Loucy (cell line): Measurements from ENCODE around the gene USP21.

Source experiments
- H2AFZ ChIP-seq: fragments of 200-600 bp; sonication (generic); 2 replicates; pipeline ENCODE4 v1.6.0; 2016; ENCODE audit warnings: antibody characterized with exemption, mild to moderate bottlenecking, low read length, moderate library complexity
- H3F3A ChIP-seq: fragments of 200-600 bp; 2 replicates; pipeline ENCODE4 v1.6.0; 2016; ENCODE audit warnings: antibody characterized with exemption, low read depth, mild to moderate bottlenecking
- H3K27me3 ChIP-seq: fragments of 200-600 bp; sonication (generic); 2 replicates; pipeline ENCODE4 v1.6.1; 2014; ENCODE audit warnings: low read length, mild to moderate bottlenecking; ENCODE audit not compliant: insufficient read depth, poor library complexity, severe bottlenecking
- H3K36me3 ChIP-seq: fragments of 200-600 bp; sonication (generic); 2 replicates; pipeline ENCODE4 v1.6.1; 2016; ENCODE audit warnings: low read length; ENCODE audit not compliant: insufficient read depth
- H3K4me1 ChIP-seq: fragments of 200-600 bp; sonication (generic); 2 replicates; pipeline ENCODE4 v1.5.1; 2014; ENCODE audit warnings: low read length, mild to moderate bottlenecking; ENCODE audit not compliant: insufficient read depth, poor library complexity, severe bottlenecking
- H3K4me2 ChIP-seq: fragments of 200-600 bp; sonication (generic); 2 replicates; pipeline ENCODE4 v1.6.0; 2014; ENCODE audit warnings: antibody characterized with exemption, low read length, low read depth, mild to moderate bottlenecking; ENCODE audit not compliant: poor library complexity, severe bottlenecking
- H3K4me3 ChIP-seq: fragments of 200-600 bp; sonication (generic); 2 replicates; pipeline ENCODE4 v1.5.1; 2014; ENCODE audit warnings: low read length, mild to moderate bottlenecking, mixed read lengths; ENCODE audit not compliant: poor library complexity, severe bottlenecking
- H3K79me2 ChIP-seq: fragments of 200-600 bp; sonication (generic); 2 replicates; pipeline ENCODE4 v1.6.1; 2014; ENCODE audit warnings: low read length; ENCODE audit not compliant: insufficient read depth
- H3K9ac ChIP-seq: fragments of 200-600 bp; sonication (generic); 2 replicates; pipeline ENCODE4 v1.6.0; 2014; ENCODE audit warnings: mild to moderate bottlenecking, low read depth, low read length, moderate library complexity; ENCODE audit not compliant: poor library complexity, severe bottlenecking
- H3K9me2 ChIP-seq: fragments of 200-600 bp; sonication (generic); replicated peaks from 2 replicates; pipeline ENCODE4 v1.6.1; 2016; ENCODE audit warnings: low read depth, low read length, mixed read lengths
- H3K9me3 ChIP-seq: fragments of 200-600 bp; sonication (generic); 2 replicates; pipeline ENCODE4 v1.6.1; 2014; ENCODE audit warnings: mild to moderate bottlenecking, antibody characterized with exemption, low read length, low read depth; ENCODE audit not compliant: insufficient read depth
- H4K20me1 ChIP-seq: fragments of 200-600 bp; sonication (generic); 2 replicates; pipeline ENCODE4 v1.6.0; 2014; ENCODE audit warnings: antibody characterized with exemption, low read length, mild to moderate bottlenecking; ENCODE audit not compliant: insufficient read depth, poor library complexity, severe bottlenecking
- EZH2phosphoT487 ChIP-seq: fragments of 200-600 bp; IDR thresholded peaks from 2 replicates; pipeline ENCODE4 v1.6.1; 2018; ENCODE audit warnings: antibody characterized with exemption, mild to moderate bottlenecking, moderate library complexity, borderline replicate concordance
- TF ChIP-seq, protein P1 (sequence below): fragments of 200-600 bp; sonication (generic); conservative IDR thresholded peaks from 2 replicates; pipeline ENCODE4 v1.5.1; 2014; ENCODE audit warnings: mild to moderate bottlenecking, antibody characterized with exemption, low read length

USP21 gene

DNA sequence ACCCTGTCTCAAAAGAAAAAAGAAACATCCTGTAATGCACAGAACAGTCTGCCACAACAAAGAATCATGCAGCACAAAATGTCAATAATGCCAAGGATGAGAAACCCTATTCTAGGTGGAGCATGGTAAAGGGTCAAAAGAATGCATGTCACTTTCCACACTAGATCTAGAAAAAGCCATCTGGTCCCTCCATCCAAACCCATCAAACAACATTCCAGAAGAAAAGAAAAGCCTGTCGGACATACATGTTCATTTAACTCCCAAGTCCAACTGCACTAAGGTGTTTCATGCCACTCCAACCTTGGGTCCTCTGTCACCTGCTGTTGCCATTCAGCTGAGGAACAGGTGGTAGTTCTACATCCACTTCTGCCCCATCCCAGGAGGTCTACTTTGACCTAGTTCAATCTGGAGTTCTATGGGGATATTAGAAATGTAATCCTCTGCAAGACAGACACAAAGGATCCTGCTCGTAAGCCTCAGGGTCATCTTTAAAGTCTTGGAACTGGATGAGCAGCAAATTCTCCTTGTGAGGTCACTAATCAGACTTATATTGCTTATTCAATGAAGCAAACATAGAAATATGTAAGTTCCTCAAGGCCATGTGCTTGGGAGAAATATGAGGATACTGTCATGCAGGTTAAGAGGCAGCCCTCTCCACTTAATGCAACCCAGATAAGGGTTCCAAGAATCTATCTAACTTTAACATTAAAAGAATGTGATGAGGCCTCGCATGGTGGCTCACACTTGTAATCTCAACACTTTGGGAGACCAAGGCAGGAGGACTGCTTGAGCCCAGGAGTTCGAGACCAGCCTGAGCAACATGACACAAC lies 30.5 kb upstream of the USP21 start:
- peaks cover 10% of the 10 kb centered on the region for H4K20me1 ChIP-seq
- H3K27me3 ChIP-seq: no peaks in the 10 kb centered on the region
- no peaks in the 10 kb centered on the region for H3F3A ChIP-seq
- H3K9me3 ChIP-seq: no peaks in the 10 kb centered on the region
- peaks cover 67% of the 10 kb centered on the region for H3K79me2 ChIP-seq
- H3K4me3 ChIP-seq: peak overlapping the region; percentile 95
- no peak overlapping the region for H2AFZ ChIP-seq
- H3K4me2 ChIP-seq: peak overlapping the region; percentile 95
- no peak for TF ChIP-seq EZH2phosphoT487
- TF ChIP-seq, protein P1, sequence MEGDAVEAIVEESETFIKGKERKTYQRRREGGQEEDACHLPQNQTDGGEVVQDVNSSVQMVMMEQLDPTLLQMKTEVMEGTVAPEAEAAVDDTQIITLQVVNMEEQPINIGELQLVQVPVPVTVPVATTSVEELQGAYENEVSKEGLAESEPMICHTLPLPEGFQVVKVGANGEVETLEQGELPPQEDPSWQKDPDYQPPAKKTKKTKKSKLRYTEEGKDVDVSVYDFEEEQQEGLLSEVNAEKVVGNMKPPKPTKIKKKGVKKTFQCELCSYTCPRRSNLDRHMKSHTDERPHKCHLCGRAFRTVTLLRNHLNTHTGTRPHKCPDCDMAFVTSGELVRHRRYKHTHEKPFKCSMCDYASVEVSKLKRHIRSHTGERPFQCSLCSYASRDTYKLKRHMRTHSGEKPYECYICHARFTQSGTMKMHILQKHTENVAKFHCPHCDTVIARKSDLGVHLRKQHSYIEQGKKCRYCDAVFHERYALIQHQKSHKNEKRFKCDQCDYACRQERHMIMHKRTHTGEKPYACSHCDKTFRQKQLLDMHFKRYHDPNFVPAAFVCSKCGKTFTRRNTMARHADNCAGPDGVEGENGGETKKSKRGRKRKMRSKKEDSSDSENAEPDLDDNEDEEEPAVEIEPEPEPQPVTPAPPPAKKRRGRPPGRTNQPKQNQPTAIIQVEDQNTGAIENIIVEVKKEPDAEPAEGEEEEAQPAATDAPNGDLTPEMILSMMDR: no peak
- no peak overlapping the region for H3K9ac ChIP-seq
- H3K36me3 ChIP-seq: peaks cover 23% of the 10 kb centered on the region; the same call in 1 of the 2 replicates
- peaks cover 60% of the 10 kb centered on the region for H3K4me1 ChIP-seq
- no peaks in the 10 kb centered on the region for H3K9me2 ChIP-seq

DNA sequence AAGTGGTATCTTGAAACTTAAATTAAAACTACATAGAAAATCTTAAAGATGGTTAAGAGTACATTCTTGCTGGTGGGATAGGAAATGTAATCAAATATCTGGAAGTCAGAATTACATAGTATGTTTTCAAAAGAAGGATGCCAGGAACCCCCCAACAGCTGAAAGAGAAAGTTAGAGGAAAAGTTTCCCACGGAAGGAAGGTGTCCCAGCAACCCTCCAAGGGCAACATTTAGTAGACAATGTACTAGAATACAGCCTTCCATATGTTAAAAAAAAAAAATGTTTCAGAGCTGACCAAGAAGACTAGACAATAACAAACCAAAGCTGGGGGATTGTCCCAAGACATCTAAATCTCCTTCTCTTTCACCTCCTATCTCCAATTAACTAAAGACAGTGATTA lies 29.0 kb upstream of the USP21 start:
- H3K9me3 ChIP-seq: no peaks in the 10 kb centered on the region
- H3K4me2 ChIP-seq: peak overlapping the region; percentile 95
- H3K9me2 ChIP-seq: no peaks in the 10 kb centered on the region
- peak overlapping the region; percentile 88 for H3K9ac ChIP-seq
- no peaks in the 10 kb centered on the region for H3F3A ChIP-seq
- TF ChIP-seq, protein P1: no peak
- no peak for TF ChIP-seq EZH2phosphoT487
- peaks cover 78% of the 10 kb centered on the region for H3K79me2 ChIP-seq
- H3K36me3 ChIP-seq: peaks cover 18% of the 10 kb centered on the region; the same call in 1 of the 2 replicates
- H4K20me1 ChIP-seq: peaks cover 10% of the 10 kb centered on the region
- H3K27me3 ChIP-seq: no peaks in the 10 kb centered on the region
- H3K4me1 ChIP-seq: peaks cover 63% of the 10 kb centered on the region
- peak overlapping the region; percentile 95 for H3K4me3 ChIP-seq
- H2AFZ ChIP-seq: no peak overlapping the region

DNA sequence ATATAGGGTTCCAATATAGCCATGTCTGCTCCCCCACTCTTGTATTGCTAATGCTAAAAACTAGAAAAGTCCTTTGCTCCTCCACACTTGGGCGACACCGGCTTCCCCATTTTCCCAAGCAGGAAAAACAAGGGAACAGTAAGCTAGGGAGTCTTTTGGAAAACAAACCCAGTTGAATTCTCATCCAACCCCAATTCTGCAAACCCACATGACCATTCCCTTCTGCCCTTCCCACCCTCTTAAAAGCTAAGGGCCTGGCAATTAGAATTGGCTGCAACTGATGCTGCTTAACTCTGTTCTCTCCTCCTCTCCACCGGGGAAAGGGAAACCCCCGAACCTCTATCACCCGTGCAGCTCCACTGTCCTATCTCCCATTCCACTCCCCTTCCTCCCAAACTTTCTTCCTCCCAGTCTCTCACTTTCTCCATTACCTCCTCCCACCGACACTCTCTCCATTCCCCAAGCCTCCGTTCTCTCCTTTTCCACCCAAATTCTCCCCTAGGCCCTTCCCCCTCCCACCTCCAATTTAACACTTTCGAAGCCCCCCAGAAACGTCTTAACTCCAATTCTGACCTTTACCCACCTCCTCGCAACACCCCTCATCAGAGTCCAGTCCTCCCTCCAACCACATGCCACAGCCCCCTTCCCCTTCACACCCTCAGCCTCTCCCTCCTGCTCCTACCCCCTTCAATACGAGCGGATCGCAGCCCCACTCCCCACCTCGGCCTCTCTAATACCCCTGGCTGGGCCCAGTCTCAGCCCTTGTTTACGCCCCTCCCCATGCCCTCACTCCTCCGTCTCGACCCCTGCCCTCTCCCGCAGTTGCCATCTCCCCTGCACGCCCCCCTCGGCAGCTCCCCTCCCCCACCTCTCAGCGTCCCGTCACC lies 27.5 kb upstream of the USP21 start:
- Histone ChIP-seq H3K79me2 (peaks cover 76% of the 10 kb centered on the region), H4K20me1 (peaks cover 10% of the 10 kb centered on the region), H3K4me3 (peak overlapping the region; percentile 95), H3K36me3 (peaks cover 17% of the 10 kb centered on the region; the same call in 1 of the 2 replicates), H2AFZ (peak overlapping the region; percentile 91), H3K27me3 (no peaks in the 10 kb centered on the region), H3K9me2 (no peaks in the 10 kb centered on the region), H3K9ac (peak overlapping the region; percentile 88), H3K4me2 (peak overlapping the region; percentile 95), H3K9me3 (no peaks in the 10 kb centered on the region), H3K4me1 (peaks cover 60% of the 10 kb centered on the region), H3F3A (0 out of 2 replicates have a peak, but pooled peaks cover 3% of the 10 kb centered on the region)
- TF ChIP-seq, protein P1: no peak
- no peak for TF ChIP-seq EZH2phosphoT487
